Tibial nerve (tissue), 4 donors: Measurements from ENCODE around the gene AURKA. TPM values are rescaled to one million over a fixed set of nuclear protein-coding genes. Genes with fewer than 3 reads are reported as not detected.
"Not testable (repeated sequence)": the region's sequence is repeated elsewhere in the genome, so short reads cannot be mapped to it uniquely, and the experiment has no call there.

Experiments
- DNase-seq, 2 donors: peaks; one replicate each; pipeline ENCODE4 v3.0.0-alpha.2; 2019; ENCODE audit warnings: low spot score in 2 of 2
- H3K27ac ChIP-seq, 4 donors: fragments of 200-600 bp; sonication (generic) in 3 of 4; one replicate each; pipeline ENCODE4 v1.5.1; 2017 to 2019; ENCODE audit warnings: mild to moderate bottlenecking in 1 of 4
- H3K27me3 ChIP-seq, 2 donors: fragments of 200-600 bp; sonication (generic) in 1 of 2; one replicate each; pipeline versions ENCODE4 v1.5.1 to v1.6.0; 2017 to 2019
- H3K36me3 ChIP-seq, 3 donors: fragments of 200-600 bp; sonication (generic); one replicate each; pipeline ENCODE4 v1.5.1; 2018 to 2019
- H3K4me1 ChIP-seq, 4 donors: fragments of 200-600 bp; sonication (generic) in 3 of 4; one replicate each; pipeline ENCODE4 v1.5.1; 2017 to 2019
- H3K4me3 ChIP-seq, 4 donors: fragments of 200-600 bp; sonication (generic) in 3 of 4; one replicate each; pipeline ENCODE4 v1.5.1; 2017 to 2019; ENCODE audit warnings: mild to moderate bottlenecking in 1 of 4, moderate library complexity in 1 of 4
- H3K9me3 ChIP-seq, 4 donors: fragments of 200-600 bp; sonication (generic) in 3 of 4; one replicate each; pipeline ENCODE4 v1.5.1; 2017 to 2019
- CTCF ChIP-seq, 5 experiments: fragments of 200-600 bp in 3 of 5; fragments of 450-650 bp in 2 of 5; sonication (generic) in 3 of 5; IDR thresholded peaks; one replicate each; pipeline ENCODE4 v1.5.1; 2016 to 2019; ENCODE audit warnings: antibody characterized with exemption in 5 of 5, mild to moderate bottlenecking in 3 of 5, moderate library complexity in 2 of 5
- EP300 ChIP-seq, 2 donors: sonication (generic); formaldehyde crosslinking; IDR thresholded peaks; one replicate each; pipeline ENCODE4 v1.6.1; 2017; ENCODE audit warnings: antibody characterized with exemption in 2 of 2, mild to moderate bottlenecking in 1 of 2
- POLR2A ChIP-seq, 2 donors: fragments of 450-650 bp; IDR thresholded peaks; one replicate each; pipeline ENCODE4 v1.6.1; 2017; ENCODE audit warnings: antibody characterized with exemption in 2 of 2, mild to moderate bottlenecking in 2 of 2, moderate library complexity in 2 of 2
- WGBS, 2 donors: methylation state at CpG; one replicate each; pipeline ENCODE4 v1.1.5; 2018; 5-methylcytosine and 5-hydroxymethylcytosine counted together
- total RNA-seq, 4 donors: library from RNA; depleted of rRNA; stranded (reverse); fragments of >200 nt; gene quantifications; one replicate each; pipeline ENCODE4 v1.1.0, GENCODE V29; 2016

Gene AURKA
- total RNA-seq, 4 donors from 2014 or later: 0.42 to 4.3 (median 1.7) TPM

- TF ChIP-seq EP300 (IDR thresholded peaks at IDR 0.05) (no peak), POLR2A (IDR thresholded peaks at IDR 0.05) (no peak), CTCF (IDR thresholded peaks at IDR 0.05) (no peak)
- Histone ChIP-seq H3K27me3 (peaks cover 0 to 5% of the 10 kb centered on the region in 2 donors), H3K4me3 (no peak overlapping the region), H3K36me3 (no peaks in the 10 kb centered on the region), H3K4me1 (peaks cover 0 to 9% (median 3%) of the 10 kb centered on the region in 4 donors), H3K9me3 (no peaks in the 10 kb centered on the region), H3K27ac (no peak overlapping the region)
- 74 to 86% methylated on average over 3 of the region's 3 CpGs for WGBS, 2 donors
- DNase-seq: no peak
Measured at GRCh38 chr20:56342783-56343182, 49.2 kb downstream of the AURKA start.

- not testable (repeated sequence) for H3K4me3 ChIP-seq, H3K9me3 ChIP-seq, H3K36me3 ChIP-seq, H3K27me3 ChIP-seq, H3K4me1 ChIP-seq, DNase-seq, H3K27ac ChIP-seq
- 81 to 89% methylated on average over 6 to 7 of the region's 8 CpGs for WGBS, 2 donors
Measured at GRCh38 chr20:56336709-56337108, 55.3 kb downstream of the AURKA start.

- TF ChIP-seq EP300 (IDR thresholded peaks at IDR 0.05) (no peak), POLR2A (IDR thresholded peaks at IDR 0.05) (no peak), CTCF (IDR thresholded peaks at IDR 0.05) (no peak)
- Histone ChIP-seq H3K27me3 (no peaks in the 10 kb centered on the region), H3K4me1 (no peaks in the 10 kb centered on the region), H3K36me3 (no peaks in the 10 kb centered on the region), H3K4me3 (no peak overlapping the region), H3K9me3 (no peaks in the 10 kb centered on the region), H3K27ac (no peak overlapping the region)
- DNase-seq: no peak
- 42 to 55% methylated on average over 5 of the region's 5 CpGs for WGBS, 2 donors
Measured at GRCh38 chr20:56328861-56329260, 63.2 kb downstream of the AURKA start.

GRCh38 chr20:56324806-56325205 is 67.2 kb downstream of the AURKA start:
- Histone ChIP-seq H3K27me3 (no peaks in the 10 kb centered on the region), H3K4me3 (no peak overlapping the region), H3K36me3 (no peaks in the 10 kb centered on the region), H3K4me1 (peaks cover 0 to 13% (median 0%) of the 10 kb centered on the region in 4 donors), H3K9me3 (no peaks in the 10 kb centered on the region), H3K27ac (no peak overlapping the region)
- no peak for TF ChIP-seq POLR2A (IDR thresholded peaks at IDR 0.05)
- no peak for TF ChIP-seq EP300 (IDR thresholded peaks at IDR 0.05)
- TF ChIP-seq CTCF (IDR thresholded peaks at IDR 0.05): no peak
- DNase-seq: no peak

- Histone ChIP-seq H3K9me3 (no peaks in the 10 kb centered on the region), H3K4me1 (peaks cover 0 to 13% (median 0%) of the 10 kb centered on the region in 4 donors), H3K4me3 (no peak overlapping the region), H3K36me3 (no peaks in the 10 kb centered on the region), H3K27me3 (no peaks in the 10 kb centered on the region), H3K27ac (no peak overlapping the region)
- TF ChIP-seq POLR2A (IDR thresholded peaks at IDR 0.05) (no peak), EP300 (IDR thresholded peaks at IDR 0.05) (no peak), CTCF (IDR thresholded peaks at IDR 0.05) (no peak)
- 44 to 50% methylated on average over 6 of the region's 6 CpGs for WGBS, 2 donors
- no peak for DNase-seq
Measured at GRCh38 chr20:56323656-56324055, 68.4 kb downstream of the AURKA start.

GRCh38 chr20:56323206-56323605 is 68.8 kb downstream of the AURKA start:
- 19 to 21% methylated on average over 2 of the region's 2 CpGs for WGBS, 2 donors
- Histone ChIP-seq H3K4me1 (peaks cover 0 to 13% (median 0%) of the 10 kb centered on the region in 4 donors), H3K36me3 (no peaks in the 10 kb centered on the region), H3K27ac (no peak overlapping the region), H3K4me3 (no peak overlapping the region), H3K27me3 (no peaks in the 10 kb centered on the region), H3K9me3 (no peaks in the 10 kb centered on the region)
- DNase-seq: no peak
- TF ChIP-seq CTCF (IDR thresholded peaks at IDR 0.05) (no peak), POLR2A (IDR thresholded peaks at IDR 0.05) (no peak), EP300 (IDR thresholded peaks at IDR 0.05) (no peak)
